UCSD-AML1 (cell line): ENCODE measurements around the gene SLC7A9.

Source experiments
- DNase-seq: peaks from one replicate; lab custom pipeline; 2025; ENCODE audit not compliant: unreplicated experiment; lab: John Stamatoyannopoulos, UW

SLC7A9 gene

GRCh38 chr19:32869369-32869965, at the start of gene SLC7A9:
Gene SLC7A9, minus strand, starts transcription at chr19:32869767. Its CDS starts 1,233 bp downstream, at chr19:32868534.
- DNase-seq, result no peak

- no peak for DNase-seq
Measured at GRCh38 chr19:32919365-32919764, 49.8 kb upstream of the SLC7A9 start.

- DNase-seq, result no peak
Measured at GRCh38 chr19:32917616-32917996, 48.0 kb upstream of the SLC7A9 start.

- DNase-seq, result no peak
Measured at GRCh38 chr19:32916969-32917615, 47.5 kb upstream of the SLC7A9 start.

GRCh38 chr19:32914879-32915660, 45.5 kb upstream of the SLC7A9 start:
- DNase-seq, result no peak

- DNase-seq, result no peak
Measured at GRCh38 chr19:32911467-32911866, 41.9 kb upstream of the SLC7A9 start.

GRCh38 chr19:32910874-32911273, 41.3 kb upstream of the SLC7A9 start:
- no peak for DNase-seq

GRCh38 chr19:32910094-32910493, 40.5 kb upstream of the SLC7A9 start:
- no peak for DNase-seq

- DNase-seq, result no peak
Measured at GRCh38 chr19:32909257-32909656, 39.7 kb upstream of the SLC7A9 start.

- no peak for DNase-seq
Measured at GRCh38 chr19:32908641-32909190, 39.1 kb upstream of the SLC7A9 start.

GRCh38 chr19:32902448-32902847, 32.9 kb upstream of the SLC7A9 start:
- no peak for DNase-seq

- DNase-seq, result no peak
Measured at GRCh38 chr19:32901504-32902161, 32.1 kb upstream of the SLC7A9 start.

- no peak for DNase-seq
Measured at GRCh38 chr19:32896516-32897214, 27.1 kb upstream of the SLC7A9 start.

GRCh38 chr19:32895384-32895783, 25.8 kb upstream of the SLC7A9 start:
- DNase-seq, result no peak

- no peak for DNase-seq
Measured at GRCh38 chr19:32891609-32892008, 22.0 kb upstream of the SLC7A9 start.

GRCh38 chr19:32890841-32891240, 21.3 kb upstream of the SLC7A9 start:
- no peak for DNase-seq

- DNase-seq, result no peak
Measured at GRCh38 chr19:32890326-32890725, 20.8 kb upstream of the SLC7A9 start.

- no peak for DNase-seq
Measured at GRCh38 chr19:32889137-32889934, 19.8 kb upstream of the SLC7A9 start.

GRCh38 chr19:32887572-32888215, 18.1 kb upstream of the SLC7A9 start:
- no peak for DNase-seq
